C4-2B (cell line): ENCODE measurements around the gene DYNLL2.
A peak's percentile ranks its signal among the peaks of the same experiment; 100 is the strongest.

ENCODE experiments used
- H3K27ac ChIP-seq: fragments of 450-650 bp; 2 replicates; pipeline ENCODE4 v1.5.1; 2017
- ZFX ChIP-seq: fragments of 450-650 bp; IDR thresholded peaks from 2 replicates; pipeline ENCODE4 v1.6.1; 2017
- TF ChIP-seq, protein P1 (sequence below): fragments of 450-650 bp; conservative IDR thresholded peaks from 2 replicates; pipeline ENCODE4 v1.5.1; 2017; ENCODE audit warnings: mild to moderate bottlenecking

DYNLL2 gene

DNA sequence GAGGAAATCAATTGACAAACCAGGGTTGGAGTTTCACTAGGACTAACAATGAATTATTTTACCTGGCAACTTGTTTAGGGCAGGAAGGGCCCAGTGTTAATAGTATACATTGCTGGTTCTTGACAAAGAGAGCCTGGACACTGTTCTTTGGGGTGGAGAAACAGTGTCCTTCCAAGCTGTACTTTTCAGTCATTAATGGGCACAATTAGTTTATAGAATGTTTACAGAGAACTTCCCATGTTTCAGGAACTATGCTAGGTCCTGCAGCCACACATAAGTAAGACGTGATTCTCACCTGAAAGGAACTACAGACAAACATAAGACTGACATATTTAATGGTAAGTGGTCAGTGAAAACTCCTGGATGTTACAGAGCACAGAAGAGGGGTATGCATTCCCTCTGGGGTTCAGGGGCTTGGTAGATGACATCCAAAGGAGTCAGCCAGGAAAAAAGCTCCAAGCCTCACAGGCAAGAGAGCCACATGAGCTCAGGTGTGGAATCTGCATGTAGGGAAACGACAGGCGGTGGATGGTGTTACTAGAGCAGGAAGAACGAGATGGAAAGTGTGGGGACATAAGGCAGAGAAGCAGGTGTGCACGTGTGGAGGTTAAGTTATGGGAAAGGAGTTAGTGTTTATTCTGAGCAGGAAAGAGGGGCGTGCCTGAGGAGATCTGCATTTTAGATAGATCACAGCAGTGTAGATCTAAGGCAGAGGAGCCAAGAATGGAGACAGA lies 3.8 kb upstream of the DYNLL2 start:
- TF ChIP-seq, protein P1, sequence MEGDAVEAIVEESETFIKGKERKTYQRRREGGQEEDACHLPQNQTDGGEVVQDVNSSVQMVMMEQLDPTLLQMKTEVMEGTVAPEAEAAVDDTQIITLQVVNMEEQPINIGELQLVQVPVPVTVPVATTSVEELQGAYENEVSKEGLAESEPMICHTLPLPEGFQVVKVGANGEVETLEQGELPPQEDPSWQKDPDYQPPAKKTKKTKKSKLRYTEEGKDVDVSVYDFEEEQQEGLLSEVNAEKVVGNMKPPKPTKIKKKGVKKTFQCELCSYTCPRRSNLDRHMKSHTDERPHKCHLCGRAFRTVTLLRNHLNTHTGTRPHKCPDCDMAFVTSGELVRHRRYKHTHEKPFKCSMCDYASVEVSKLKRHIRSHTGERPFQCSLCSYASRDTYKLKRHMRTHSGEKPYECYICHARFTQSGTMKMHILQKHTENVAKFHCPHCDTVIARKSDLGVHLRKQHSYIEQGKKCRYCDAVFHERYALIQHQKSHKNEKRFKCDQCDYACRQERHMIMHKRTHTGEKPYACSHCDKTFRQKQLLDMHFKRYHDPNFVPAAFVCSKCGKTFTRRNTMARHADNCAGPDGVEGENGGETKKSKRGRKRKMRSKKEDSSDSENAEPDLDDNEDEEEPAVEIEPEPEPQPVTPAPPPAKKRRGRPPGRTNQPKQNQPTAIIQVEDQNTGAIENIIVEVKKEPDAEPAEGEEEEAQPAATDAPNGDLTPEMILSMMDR: no peak
- TF ChIP-seq ZFX: no peak
- H3K27ac ChIP-seq: peak overlapping the region; percentile 53

DNA sequence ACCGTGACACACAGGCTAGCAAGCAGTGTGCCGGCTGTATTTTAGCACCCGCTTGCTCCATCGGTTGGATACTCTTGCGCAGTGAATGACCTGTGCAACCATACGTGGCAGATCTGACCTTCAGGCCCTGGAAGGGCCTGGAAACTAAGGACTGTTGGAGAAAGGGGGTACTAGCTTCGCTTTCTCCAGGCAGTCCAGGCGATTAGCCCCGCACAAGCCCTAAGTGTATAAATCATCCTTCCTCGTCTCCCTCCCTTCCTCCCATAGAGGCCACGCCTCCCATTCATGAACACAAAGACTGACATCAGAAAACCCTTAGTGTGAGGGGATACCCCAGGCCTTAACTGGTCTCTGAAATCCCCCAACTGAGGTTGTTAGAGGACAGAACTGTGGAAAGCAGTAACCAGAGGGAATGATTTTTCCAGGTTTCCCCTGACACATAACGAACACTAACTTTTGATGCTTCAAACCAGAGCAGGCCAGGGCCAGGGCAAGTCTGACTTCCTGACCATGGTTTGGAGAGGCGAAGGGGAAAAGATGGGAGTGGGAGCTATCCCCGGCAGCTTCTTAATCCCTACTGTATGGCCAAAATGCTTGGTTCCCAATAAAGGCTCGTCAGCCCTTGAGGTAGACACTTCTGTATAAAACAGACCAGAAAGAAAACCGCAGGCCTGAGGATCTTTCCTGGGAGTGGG lies 1.4 kb upstream of the DYNLL2 start:
- H3K27ac ChIP-seq: peak overlapping the region; percentile 98
- TF ChIP-seq, protein P1: no peak
- TF ChIP-seq ZFX: no peak

DNA sequence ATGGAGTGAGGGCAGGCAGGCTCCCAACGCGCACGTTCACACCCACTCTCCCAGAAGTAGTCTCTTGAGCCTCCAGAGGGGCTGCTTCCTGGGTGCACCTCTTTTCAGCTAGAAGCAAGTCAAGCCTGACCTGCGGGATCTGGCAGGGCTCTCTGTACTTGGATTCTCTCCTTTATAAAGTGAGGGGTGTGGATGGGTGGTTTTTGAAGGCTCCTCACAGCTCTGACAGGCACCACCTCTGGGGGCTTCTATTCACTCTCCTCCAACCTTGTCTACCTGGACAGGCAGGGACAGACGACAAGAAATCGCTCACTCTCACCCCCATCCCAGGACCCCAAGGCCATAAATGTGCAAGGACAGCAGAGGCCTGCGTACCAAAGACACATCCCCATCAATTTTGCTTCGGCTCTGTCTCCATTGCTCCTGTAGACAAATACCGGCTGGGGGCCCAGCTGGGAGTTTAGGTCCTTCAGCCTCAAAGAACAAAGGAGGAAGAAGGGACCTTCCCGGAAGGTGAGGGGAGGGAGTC lies 814 bp upstream of the DYNLL2 start:
- no peak for TF ChIP-seq ZFX
- H3K27ac ChIP-seq: peak overlapping the region; percentile 98

- H3K27ac ChIP-seq: peak overlapping the region; percentile 98
- TF ChIP-seq, protein P1: no peak
- TF ChIP-seq ZFX: peak; percentile 88
Observed at GRCh38 chr17:58083491-58084316, 485 bp downstream of the DYNLL2 start.

- TF ChIP-seq ZFX: no peak
- TF ChIP-seq, protein P1: peak; percentile 41
- H3K27ac ChIP-seq: peak overlapping the region; percentile 98
Observed at GRCh38 chr17:58084317-58084981, 1.2 kb downstream of the DYNLL2 start.

GRCh38 chr17:58085039-58085715 lies 2.0 kb downstream of the DYNLL2 start:
- TF ChIP-seq ZFX: no peak
- TF ChIP-seq, protein P1: peak; percentile 15
- H3K27ac ChIP-seq: peak overlapping the region; percentile 98

GRCh38 chr17:58086953-58087352 lies 3.7 kb downstream of the DYNLL2 start:
- TF ChIP-seq, protein P1: no peak
- no peak for TF ChIP-seq ZFX
- H3K27ac ChIP-seq: no peak overlapping the region
